Sigmoid colon (tissue), 4 donors: ENCODE results near the gene DUSP22.

ENCODE experiments used
- EP300 ChIP-seq, 4 donors: sonication (generic); formaldehyde crosslinking; IDR thresholded peaks; one replicate each; pipeline ENCODE4 v1.6.1; 2017; ENCODE audit warnings: antibody characterized with exemption in 4 of 4
- POLR2A ChIP-seq, 2 donors: fragments of 450-650 bp; IDR thresholded peaks; one replicate each; pipeline ENCODE4 v1.6.1; 2016; ENCODE audit warnings: antibody characterized with exemption in 2 of 2, mild to moderate bottlenecking in 2 of 2, moderate library complexity in 2 of 2
- POLR2AphosphoS5 ChIP-seq, 4 donors: sonication (generic); formaldehyde crosslinking; IDR thresholded peaks; one replicate each; pipeline ENCODE4 v1.6.1; 2017; ENCODE audit warnings: antibody characterized with exemption in 4 of 4
- TF ChIP-seq, protein P1 (sequence below), 4 experiments: fragments of 450-650 bp in 3 of 4; fragments of 200-600 bp in 1 of 4; IDR thresholded peaks; one replicate each; pipeline ENCODE4 v1.5.1; 2016 to 2019; ENCODE audit warnings: antibody characterized with exemption in 4 of 4, mild to moderate bottlenecking in 3 of 4, moderate library complexity in 2 of 4

DNA sequence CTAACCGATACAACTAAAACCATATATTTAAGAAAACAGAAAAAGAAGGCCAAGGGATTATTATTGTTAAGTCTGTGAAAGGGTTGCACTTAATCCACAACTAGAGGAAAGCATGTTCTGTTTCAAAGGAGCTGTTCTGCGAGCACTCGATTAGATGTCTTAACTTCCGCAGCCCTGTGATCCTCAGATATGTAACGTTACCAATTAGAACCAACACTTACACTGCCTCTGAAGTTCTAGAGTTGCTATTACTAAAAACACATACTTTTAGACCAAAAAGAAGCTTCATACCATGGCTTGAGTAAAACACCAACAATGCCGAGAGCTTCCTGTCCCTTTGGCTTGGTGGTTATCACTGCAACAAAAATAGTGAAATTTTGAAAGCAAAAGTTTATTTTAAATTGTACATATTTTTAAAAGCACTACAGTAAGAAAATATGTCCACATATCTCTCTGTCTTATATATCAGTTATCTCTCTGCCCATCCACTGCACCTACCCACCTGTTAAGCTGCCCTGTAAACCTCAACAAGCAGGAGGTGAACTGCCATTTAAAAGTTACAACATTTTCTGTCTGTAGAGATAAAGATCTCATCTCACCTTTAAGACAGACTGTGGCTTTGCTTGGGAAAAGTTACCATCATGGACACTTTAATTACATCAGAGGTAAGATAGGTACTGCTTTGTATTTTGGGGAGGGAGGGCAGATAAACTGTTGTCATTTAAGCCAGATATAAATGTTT lies 7.1 kb upstream of the DUSP22 start:
- TF ChIP-seq, protein P1, sequence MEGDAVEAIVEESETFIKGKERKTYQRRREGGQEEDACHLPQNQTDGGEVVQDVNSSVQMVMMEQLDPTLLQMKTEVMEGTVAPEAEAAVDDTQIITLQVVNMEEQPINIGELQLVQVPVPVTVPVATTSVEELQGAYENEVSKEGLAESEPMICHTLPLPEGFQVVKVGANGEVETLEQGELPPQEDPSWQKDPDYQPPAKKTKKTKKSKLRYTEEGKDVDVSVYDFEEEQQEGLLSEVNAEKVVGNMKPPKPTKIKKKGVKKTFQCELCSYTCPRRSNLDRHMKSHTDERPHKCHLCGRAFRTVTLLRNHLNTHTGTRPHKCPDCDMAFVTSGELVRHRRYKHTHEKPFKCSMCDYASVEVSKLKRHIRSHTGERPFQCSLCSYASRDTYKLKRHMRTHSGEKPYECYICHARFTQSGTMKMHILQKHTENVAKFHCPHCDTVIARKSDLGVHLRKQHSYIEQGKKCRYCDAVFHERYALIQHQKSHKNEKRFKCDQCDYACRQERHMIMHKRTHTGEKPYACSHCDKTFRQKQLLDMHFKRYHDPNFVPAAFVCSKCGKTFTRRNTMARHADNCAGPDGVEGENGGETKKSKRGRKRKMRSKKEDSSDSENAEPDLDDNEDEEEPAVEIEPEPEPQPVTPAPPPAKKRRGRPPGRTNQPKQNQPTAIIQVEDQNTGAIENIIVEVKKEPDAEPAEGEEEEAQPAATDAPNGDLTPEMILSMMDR (IDR thresholded peaks at IDR 0.05): no peak
- TF ChIP-seq POLR2A (IDR thresholded peaks at IDR 0.05) (no peak), EP300 (IDR thresholded peaks at IDR 0.05) (no peak), POLR2AphosphoS5 (IDR thresholded peaks at IDR 0.05) (no peak)
